ENCODE results near the gene MCM3AP.

Gene MCM3AP

DNA sequence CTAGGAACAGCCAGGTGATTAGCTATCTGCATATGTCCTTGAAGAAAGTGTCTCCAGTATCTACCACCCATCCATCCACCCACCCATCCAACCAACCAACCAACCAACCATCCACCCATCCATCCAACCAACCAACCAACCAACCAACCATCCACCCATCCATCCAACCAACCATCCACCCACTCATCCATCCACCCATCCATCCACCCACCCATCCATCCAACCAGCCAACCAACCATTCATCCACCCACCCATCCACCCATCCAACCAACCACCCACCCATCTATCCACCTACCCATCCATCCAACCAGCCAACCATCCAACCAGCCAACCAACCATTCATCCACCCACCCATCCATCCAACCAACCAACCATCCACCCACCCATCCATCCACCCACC lies 26.2 kb upstream of the MCM3AP start:
- TF ChIP-seq, protein P1, sequence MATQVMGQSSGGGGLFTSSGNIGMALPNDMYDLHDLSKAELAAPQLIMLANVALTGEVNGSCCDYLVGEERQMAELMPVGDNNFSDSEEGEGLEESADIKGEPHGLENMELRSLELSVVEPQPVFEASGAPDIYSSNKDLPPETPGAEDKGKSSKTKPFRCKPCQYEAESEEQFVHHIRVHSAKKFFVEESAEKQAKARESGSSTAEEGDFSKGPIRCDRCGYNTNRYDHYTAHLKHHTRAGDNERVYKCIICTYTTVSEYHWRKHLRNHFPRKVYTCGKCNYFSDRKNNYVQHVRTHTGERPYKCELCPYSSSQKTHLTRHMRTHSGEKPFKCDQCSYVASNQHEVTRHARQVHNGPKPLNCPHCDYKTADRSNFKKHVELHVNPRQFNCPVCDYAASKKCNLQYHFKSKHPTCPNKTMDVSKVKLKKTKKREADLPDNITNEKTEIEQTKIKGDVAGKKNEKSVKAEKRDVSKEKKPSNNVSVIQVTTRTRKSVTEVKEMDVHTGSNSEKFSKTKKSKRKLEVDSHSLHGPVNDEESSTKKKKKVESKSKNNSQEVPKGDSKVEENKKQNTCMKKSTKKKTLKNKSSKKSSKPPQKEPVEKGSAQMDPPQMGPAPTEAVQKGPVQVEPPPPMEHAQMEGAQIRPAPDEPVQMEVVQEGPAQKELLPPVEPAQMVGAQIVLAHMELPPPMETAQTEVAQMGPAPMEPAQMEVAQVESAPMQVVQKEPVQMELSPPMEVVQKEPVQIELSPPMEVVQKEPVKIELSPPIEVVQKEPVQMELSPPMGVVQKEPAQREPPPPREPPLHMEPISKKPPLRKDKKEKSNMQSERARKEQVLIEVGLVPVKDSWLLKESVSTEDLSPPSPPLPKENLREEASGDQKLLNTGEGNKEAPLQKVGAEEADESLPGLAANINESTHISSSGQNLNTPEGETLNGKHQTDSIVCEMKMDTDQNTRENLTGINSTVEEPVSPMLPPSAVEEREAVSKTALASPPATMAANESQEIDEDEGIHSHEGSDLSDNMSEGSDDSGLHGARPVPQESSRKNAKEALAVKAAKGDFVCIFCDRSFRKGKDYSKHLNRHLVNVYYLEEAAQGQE (IDR thresholded peaks at IDR 0.05; ENCODE audit: low read depth) = no peak
- no peak for TF ChIP-seq EP300 (IDR thresholded peaks at IDR 0.05; ENCODE audit: borderline replicate concordance)
- no peak for TF ChIP-seq CREB1 (IDR thresholded peaks at IDR 0.05; ENCODE audit: low read depth)
- no peak for TF ChIP-seq CEBPB (IDR thresholded peaks at IDR 0.05)
- no peak for TF ChIP-seq TCF12 (IDR thresholded peaks at IDR 0.05; ENCODE audit: low read depth)
- TF ChIP-seq EGR1 (IDR thresholded peaks at IDR 0.05) = no peak
- no peak for TF ChIP-seq TAF1 (IDR thresholded peaks at IDR 0.05; ENCODE audit: low read depth)
- TF ChIP-seq, protein P2, sequence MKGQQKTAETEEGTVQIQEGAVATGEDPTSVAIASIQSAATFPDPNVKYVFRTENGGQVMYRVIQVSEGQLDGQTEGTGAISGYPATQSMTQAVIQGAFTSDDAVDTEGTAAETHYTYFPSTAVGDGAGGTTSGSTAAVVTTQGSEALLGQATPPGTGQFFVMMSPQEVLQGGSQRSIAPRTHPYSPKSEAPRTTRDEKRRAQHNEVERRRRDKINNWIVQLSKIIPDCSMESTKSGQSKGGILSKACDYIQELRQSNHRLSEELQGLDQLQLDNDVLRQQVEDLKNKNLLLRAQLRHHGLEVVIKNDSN (IDR thresholded peaks at IDR 0.05) = no peak
- TF ChIP-seq YY1 (IDR thresholded peaks at IDR 0.05; ENCODE audit: low read depth) = no peak
- TF ChIP-seq RAD21 (IDR thresholded peaks at IDR 0.05; ENCODE audit: low read depth) = no peak
- TF ChIP-seq, protein P3, sequence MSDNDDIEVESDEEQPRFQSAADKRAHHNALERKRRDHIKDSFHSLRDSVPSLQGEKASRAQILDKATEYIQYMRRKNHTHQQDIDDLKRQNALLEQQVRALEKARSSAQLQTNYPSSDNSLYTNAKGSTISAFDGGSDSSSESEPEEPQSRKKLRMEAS (IDR thresholded peaks at IDR 0.05) = no peak
- no peak for TF ChIP-seq TEAD4 (IDR thresholded peaks at IDR 0.05)
- no peak for TF ChIP-seq FOXM1 (IDR thresholded peaks at IDR 0.05; ENCODE audit: borderline replicate concordance, low read depth)

DNA sequence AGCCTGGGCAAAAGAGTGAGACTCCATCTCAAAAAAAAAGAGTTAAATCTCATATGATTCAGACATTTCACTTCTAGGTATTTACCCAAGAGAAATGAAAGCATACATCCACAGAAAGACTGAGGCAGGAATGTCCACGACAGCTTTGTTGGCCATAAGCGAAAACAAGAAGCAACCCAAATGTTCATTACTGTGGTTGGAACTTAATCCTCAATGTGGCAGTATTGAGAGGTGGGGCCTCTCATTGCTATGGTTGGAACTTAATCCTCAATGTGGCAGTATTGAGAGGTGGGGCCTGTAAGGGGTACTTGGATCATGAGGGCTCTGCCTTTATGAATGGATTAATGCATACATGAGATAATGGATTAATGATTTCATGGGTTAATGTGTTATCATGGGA lies 23.0 kb upstream of the MCM3AP start:
- TF ChIP-seq ZBTB7A (IDR thresholded peaks at IDR 0.05; ENCODE audit: low read depth) (no peak), TAF1 (IDR thresholded peaks at IDR 0.05; ENCODE audit: low read depth) (no peak), EP300 (IDR thresholded peaks at IDR 0.05; ENCODE audit: borderline replicate concordance) (no peak), TCF12 (IDR thresholded peaks at IDR 0.05; ENCODE audit: low read depth) (no peak), TEAD4 (IDR thresholded peaks at IDR 0.05) (no peak), CREB1 (IDR thresholded peaks at IDR 0.05; ENCODE audit: low read depth) (no peak), EGR1 (IDR thresholded peaks at IDR 0.05) (no peak), NFIC (IDR thresholded peaks at IDR 0.05) (no peak), CEBPB (IDR thresholded peaks at IDR 0.05) (no peak)
- TF ChIP-seq, protein P2 (IDR thresholded peaks at IDR 0.05) = no peak
- TF ChIP-seq, protein P1 (IDR thresholded peaks at IDR 0.05; ENCODE audit: low read depth) = no peak
- TF ChIP-seq, protein P3 (IDR thresholded peaks at IDR 0.05) = no peak

DNA sequence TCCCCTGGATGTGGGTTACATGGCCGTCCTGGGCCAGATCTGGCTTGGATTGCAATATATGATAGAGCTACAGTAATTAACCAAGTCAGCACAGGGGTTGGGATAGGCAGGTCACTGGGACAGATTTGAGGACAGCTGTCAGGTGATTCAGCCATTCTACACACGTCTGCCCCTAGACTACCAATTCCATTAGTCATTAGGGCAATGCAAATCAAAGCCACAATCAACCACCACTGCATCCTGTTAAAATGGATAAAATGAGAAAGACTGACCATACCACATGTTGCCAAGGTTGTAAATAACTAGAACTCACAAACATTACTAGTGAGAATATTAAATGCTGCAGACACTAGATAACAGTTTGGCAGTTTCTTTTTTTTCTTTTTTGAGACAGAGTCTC lies 22.2 kb upstream of the MCM3AP start:
- no peak for TF ChIP-seq CREB1 (IDR thresholded peaks at IDR 0.05; ENCODE audit: low read depth)
- TF ChIP-seq EGR1 (IDR thresholded peaks at IDR 0.05) = no peak
- TF ChIP-seq TAF1 (IDR thresholded peaks at IDR 0.05; ENCODE audit: low read depth) = no peak

DNA sequence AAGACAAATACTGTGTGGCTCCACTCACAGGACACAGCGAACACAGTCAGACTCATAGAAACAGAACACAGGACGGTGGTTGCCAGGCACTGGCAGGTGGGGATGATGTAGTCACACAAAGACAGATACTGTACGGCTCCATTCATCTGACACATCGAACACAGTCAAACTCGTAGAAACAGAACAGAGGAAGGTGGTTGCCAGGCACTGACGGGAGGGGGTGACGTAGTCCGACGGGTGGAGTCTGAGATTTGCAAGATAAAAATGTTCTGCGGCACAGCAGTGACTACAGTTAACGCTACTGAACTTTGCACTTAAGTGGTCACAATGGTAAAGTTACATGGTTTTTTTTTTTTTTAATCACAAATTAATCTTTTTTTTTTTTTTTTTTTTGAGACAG lies 19.5 kb upstream of the MCM3AP start:
- TF ChIP-seq ZBTB7A (IDR thresholded peaks at IDR 0.05; ENCODE audit: low read depth) (no peak), FOXM1 (IDR thresholded peaks at IDR 0.05; ENCODE audit: borderline replicate concordance, low read depth) (no peak), YY1 (IDR thresholded peaks at IDR 0.05; ENCODE audit: low read depth) (no peak), RAD21 (IDR thresholded peaks at IDR 0.05; ENCODE audit: low read depth) (no peak), TEAD4 (IDR thresholded peaks at IDR 0.05) (no peak), TCF12 (IDR thresholded peaks at IDR 0.05; ENCODE audit: low read depth) (no peak), TAF1 (IDR thresholded peaks at IDR 0.05; ENCODE audit: low read depth) (no peak), CREB1 (IDR thresholded peaks at IDR 0.05; ENCODE audit: low read depth) (no peak), CEBPB (IDR thresholded peaks at IDR 0.05) (no peak), NFIC (IDR thresholded peaks at IDR 0.05) (no peak), EGR1 (IDR thresholded peaks at IDR 0.05) (no peak), EP300 (IDR thresholded peaks at IDR 0.05; ENCODE audit: borderline replicate concordance) (no peak)
- TF ChIP-seq, protein P3 (IDR thresholded peaks at IDR 0.05) = no peak
- TF ChIP-seq, protein P2 (IDR thresholded peaks at IDR 0.05) = no peak
- TF ChIP-seq, protein P1 (IDR thresholded peaks at IDR 0.05; ENCODE audit: low read depth) = no peak

All from Ishikawa (cell line).